ENCODE measurements around the gene ZCRB1.

DNA sequence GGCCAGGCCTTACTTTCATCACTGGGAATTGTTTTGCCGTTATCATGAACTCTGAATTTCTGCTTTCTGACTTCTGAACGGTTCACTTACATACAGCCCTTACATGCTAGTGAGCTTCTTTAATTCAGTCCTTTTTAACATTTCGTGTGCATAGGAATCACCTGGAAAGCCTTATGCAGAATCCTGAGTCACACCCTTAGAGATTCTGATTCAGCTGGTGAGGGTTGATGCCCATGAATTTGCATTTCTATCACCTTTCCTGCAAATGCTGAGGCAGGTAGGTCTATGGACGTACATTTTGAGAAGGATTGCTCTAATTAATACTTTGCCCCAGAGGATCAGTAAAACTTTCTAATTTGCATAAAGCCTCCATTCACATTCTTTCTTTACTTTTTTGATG is 44.1 kb upstream of the ZCRB1 start:
- no peak for TF ChIP-seq POLR2A (IDR thresholded peaks at IDR 0.05)
- TF ChIP-seq, protein P1, sequence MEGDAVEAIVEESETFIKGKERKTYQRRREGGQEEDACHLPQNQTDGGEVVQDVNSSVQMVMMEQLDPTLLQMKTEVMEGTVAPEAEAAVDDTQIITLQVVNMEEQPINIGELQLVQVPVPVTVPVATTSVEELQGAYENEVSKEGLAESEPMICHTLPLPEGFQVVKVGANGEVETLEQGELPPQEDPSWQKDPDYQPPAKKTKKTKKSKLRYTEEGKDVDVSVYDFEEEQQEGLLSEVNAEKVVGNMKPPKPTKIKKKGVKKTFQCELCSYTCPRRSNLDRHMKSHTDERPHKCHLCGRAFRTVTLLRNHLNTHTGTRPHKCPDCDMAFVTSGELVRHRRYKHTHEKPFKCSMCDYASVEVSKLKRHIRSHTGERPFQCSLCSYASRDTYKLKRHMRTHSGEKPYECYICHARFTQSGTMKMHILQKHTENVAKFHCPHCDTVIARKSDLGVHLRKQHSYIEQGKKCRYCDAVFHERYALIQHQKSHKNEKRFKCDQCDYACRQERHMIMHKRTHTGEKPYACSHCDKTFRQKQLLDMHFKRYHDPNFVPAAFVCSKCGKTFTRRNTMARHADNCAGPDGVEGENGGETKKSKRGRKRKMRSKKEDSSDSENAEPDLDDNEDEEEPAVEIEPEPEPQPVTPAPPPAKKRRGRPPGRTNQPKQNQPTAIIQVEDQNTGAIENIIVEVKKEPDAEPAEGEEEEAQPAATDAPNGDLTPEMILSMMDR (IDR thresholded peaks at IDR 0.05), result no peak
